ENCODE data around the gene ZSWIM6.
A peak's percentile ranks its signal among the peaks of the same experiment; 100 is the strongest.

Gene ZSWIM6

DNA sequence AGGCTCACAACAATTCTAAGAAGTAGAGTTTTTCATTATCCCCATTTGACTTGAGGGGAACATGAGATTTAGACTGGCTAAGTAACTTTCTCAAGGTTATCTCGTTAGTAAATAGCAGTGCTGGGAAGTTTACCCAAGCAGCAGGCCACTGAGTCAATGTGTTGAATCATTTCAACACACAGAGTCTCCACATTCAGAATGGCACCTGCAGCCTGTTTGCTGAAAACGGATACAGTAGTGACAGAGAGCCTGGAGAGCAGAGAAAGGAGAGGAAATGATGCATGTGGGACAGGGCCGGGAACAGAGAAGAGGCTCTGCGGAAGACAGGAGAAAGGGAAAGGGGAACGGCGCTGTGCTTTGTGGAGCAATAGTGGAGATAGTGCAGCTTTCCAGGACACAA is 33.5 kb upstream of the ZSWIM6 start:
- TF ChIP-seq CTCF (IDR thresholded peaks at IDR 0.05; ENCODE audit: insufficient read depth, low read depth, low read length, missing control alignments) = no peak
- H3K4me3 ChIP-seq (ENCODE audit: low read length) = no peak overlapping the region
- peak; percentile 92 for DNase-seq (ENCODE audit: low read depth)

DNA sequence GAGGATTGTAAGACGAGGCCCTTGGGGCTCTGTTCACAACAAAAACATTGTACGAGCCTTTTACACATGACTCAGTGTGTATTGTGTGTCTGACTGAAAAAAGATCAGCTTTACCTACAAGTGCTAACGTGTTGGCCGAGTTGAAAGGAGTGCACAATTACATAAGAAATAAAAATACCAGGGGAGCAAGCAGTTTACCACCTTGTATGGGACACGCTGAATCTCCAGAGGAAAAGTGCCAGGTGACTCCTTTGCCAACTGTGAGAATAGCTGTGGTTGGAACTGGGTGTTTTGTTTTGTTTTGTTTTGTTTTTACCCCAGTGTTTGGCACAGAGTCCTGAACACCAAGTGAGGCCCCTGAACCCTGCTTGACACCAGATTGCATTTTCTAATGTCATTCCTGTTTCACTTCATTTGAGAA is 32.8 kb upstream of the ZSWIM6 start:
- DNase-seq (ENCODE audit: low read depth) = peak; percentile 95
- H3K4me3 ChIP-seq (ENCODE audit: low read length) = no peak overlapping the region
- TF ChIP-seq CTCF (IDR thresholded peaks at IDR 0.05; ENCODE audit: insufficient read depth, low read depth, low read length, missing control alignments) = no peak

DNA sequence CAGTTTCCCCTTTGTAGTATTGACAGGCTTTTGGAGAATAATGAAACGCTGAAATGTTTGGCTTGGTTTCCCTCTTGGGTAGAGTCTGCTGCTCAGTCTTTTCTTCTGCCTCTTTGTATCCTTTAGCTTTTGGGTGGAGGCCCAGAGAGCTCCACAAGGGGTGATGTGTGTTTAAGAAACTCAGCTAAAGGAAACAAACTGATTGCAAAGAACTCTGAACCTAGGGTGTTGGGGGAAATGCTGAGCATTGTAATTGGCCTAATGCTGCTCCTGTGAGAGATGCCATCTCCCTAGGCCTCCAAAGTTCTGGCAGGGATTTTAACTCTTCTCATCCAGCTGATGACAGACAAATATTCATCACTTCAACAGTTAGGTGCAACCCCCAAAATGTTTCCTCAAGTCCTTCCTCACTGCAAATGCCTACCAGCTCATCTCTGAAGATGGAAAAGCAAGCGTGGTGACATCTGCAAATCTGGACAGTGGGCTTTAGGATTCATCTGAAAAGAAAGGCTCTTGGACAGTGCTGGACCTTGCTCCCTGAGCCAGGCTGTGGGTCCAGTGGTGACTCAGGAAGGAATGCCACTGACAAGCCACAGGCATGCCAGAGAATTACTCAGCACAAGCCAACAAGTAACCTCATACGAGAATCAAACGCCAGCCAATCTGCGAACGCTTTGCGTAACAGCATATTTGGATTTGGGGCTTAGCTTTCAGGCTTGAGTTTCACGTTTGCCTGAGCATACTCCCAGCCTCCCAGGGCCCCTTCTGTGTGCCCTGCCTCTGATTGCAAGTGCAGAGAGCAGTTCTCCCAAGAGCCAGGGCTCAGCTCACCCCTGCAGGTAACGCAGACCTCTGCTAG is 30.5 kb upstream of the ZSWIM6 start:
- peak overlapping the region; percentile 9 for H3K4me3 ChIP-seq (ENCODE audit: low read length)
- peak; percentile 97 for DNase-seq (ENCODE audit: low read depth)

DNA sequence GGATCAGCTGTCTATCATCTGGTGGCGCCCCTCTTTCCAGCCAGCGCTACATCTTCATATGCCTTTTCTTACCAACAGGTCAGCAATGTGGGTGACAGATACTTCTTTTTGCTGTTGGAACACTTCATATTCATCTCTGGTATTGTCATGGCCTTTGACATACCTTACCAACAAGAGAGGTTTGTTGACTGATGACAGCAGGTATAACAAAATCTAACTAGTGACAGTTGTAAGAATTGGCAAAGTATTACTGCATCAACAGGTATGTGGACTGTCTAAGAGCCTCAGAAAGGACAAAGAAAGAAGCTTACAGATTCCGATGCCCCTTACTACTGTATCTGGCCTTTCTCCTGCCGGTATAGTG is 29.9 kb upstream of the ZSWIM6 start:
- no peak for DNase-seq (ENCODE audit: low read depth)
- TF ChIP-seq CTCF (IDR thresholded peaks at IDR 0.05; ENCODE audit: insufficient read depth, low read depth, low read length, missing control alignments) = no peak
- peak overlapping the region; percentile 9 for H3K4me3 ChIP-seq (ENCODE audit: low read length)

More for the DNA sequence above, 30.5 kb upstream of the ZSWIM6 start:
- no peak for TF ChIP-seq CTCF (IDR thresholded peaks at IDR 0.05; ENCODE audit: insufficient read depth, low read depth, low read length, missing control alignments)

GRCh38 chr5:61303346-61303745 is 28.7 kb upstream of the ZSWIM6 start:
- DNase-seq (ENCODE audit: low read depth) = no peak
- no peak for TF ChIP-seq CTCF (IDR thresholded peaks at IDR 0.05; ENCODE audit: insufficient read depth, low read depth, low read length, missing control alignments)
- peak overlapping the region; percentile 42 for H3K4me3 ChIP-seq (ENCODE audit: low read length)

DNA sequence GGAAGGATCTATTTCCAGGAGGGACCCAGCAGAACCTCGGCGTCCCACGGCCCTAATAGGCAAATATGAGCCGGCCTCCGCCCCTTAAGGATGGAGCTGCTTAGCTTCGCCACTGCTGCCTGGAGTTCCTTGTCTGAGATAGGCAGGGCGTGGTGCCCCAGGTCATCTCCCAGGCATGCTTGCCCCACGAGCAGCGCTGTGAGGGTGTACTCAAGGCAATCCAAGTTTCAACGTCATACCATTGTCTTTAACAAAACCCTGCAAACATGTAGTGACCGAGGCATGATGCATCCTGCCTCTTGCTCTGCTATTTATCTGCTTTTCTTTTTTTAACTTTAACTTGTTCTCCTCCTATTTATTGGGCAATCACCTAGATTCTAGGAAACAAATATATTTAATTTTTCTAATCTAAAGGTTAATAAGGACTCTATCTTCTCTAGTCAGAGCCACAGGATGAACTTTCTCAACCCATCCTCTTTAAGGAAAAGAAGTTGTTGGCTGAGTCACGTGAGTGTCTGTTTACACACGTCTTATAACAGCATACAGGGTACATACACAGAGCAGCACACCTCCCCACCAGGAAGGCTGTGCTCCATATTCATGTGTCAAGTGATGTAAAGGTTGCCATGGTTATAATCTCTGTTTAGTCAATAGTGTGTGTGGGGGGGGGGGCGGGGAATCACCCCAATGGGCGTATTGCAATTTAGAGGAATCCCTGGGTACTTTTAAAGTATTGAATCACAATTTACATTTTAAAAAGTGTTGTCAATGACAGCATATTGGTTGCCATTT is 27.3 kb upstream of the ZSWIM6 start:
- no peak for TF ChIP-seq CTCF (IDR thresholded peaks at IDR 0.05; ENCODE audit: insufficient read depth, low read depth, low read length, missing control alignments)
- peak overlapping the region; percentile 42 for H3K4me3 ChIP-seq (ENCODE audit: low read length)
- peak; percentile 100 for DNase-seq (ENCODE audit: low read depth)
